ENCODE measurements around the gene AKAP5.

DNA sequence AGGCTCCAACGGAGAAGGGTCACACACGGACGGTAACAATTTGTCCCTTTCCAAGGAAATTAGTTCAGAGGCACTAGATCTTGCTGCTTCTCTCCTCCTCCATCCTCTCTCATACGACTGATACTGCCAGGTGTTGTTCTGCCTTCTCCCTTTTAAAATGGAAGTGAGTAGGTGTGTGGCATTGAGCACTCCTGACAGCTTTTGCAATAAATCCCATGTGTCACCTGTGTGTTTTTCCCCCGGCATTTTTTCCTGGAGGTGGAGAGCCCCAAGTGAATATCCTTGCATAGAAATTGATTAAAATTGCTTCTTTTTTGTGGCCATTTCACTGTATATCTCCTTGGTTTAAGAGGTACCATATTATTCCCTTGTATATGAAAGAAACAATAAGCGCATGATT, 26.2 kb upstream of the AKAP5 start:
- TF ChIP-seq, protein P1, sequence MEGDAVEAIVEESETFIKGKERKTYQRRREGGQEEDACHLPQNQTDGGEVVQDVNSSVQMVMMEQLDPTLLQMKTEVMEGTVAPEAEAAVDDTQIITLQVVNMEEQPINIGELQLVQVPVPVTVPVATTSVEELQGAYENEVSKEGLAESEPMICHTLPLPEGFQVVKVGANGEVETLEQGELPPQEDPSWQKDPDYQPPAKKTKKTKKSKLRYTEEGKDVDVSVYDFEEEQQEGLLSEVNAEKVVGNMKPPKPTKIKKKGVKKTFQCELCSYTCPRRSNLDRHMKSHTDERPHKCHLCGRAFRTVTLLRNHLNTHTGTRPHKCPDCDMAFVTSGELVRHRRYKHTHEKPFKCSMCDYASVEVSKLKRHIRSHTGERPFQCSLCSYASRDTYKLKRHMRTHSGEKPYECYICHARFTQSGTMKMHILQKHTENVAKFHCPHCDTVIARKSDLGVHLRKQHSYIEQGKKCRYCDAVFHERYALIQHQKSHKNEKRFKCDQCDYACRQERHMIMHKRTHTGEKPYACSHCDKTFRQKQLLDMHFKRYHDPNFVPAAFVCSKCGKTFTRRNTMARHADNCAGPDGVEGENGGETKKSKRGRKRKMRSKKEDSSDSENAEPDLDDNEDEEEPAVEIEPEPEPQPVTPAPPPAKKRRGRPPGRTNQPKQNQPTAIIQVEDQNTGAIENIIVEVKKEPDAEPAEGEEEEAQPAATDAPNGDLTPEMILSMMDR (conservative IDR thresholded peaks at IDR 0.05 in 1 of 2, IDR thresholded peaks at IDR 0.05 in 1 of 2; ENCODE audit: low read depth in 1 of 2, low read length in 2 of 2) = no peak
- TF ChIP-seq EZH2 (IDR thresholded peaks at IDR 0.05; ENCODE audit: low read length, missing control alignments) = no peak

All from fibroblast of lung (primary cell).